GM12875 (cell line): Measurements from ENCODE around the gene WDR37.
A peak's percentile ranks its signal among the peaks of the same experiment; 100 is the strongest.

Source experiments
- H3K4me3 ChIP-seq: one replicate; pipeline ENCODE4 v1.5.1; 2011; ENCODE audit warnings: low read depth, low read length, control low read depth
- CTCF ChIP-seq: IDR thresholded peaks from 2 replicates; pipeline ENCODE4 v1.5.1; 2011; ENCODE audit warnings: low read depth, mild to moderate bottlenecking, control low read depth, inconsistent platforms, low read length, moderate library complexity, borderline replicate concordance; ENCODE audit not compliant: insufficient read depth

WDR37 gene

GRCh38 chr10:1138529-1138928 is 82.3 kb downstream of the WDR37 start:
- TF ChIP-seq CTCF = no peak
- H3K4me3 ChIP-seq = no peak overlapping the region

- H3K4me3 ChIP-seq = no peak overlapping the region
- TF ChIP-seq CTCF = no peak
Observed at GRCh38 chr10:1141261-1141660, 85.1 kb downstream of the WDR37 start.

GRCh38 chr10:1141701-1142100 is 85.5 kb downstream of the WDR37 start:
- no peak overlapping the region for H3K4me3 ChIP-seq
- TF ChIP-seq CTCF = no peak

DNA sequence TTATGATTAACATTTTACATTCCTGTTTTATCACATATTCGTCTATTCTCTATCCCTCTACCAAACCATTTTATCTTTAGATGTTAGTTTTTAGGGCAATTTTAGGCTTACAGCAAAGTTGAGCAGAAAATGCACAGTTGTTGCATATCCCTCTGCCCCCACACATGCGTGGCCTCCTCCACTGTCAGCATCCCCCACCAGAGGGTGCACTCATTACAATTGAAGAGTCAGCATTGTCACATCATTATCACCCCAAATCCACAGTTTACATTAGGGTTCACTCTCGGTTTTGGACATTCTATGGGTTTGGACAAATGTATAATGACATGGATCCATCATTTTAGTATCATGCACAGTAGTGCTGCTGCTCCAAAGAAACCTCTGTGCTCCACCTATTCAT is 86.4 kb downstream of the WDR37 start:
- peak; percentile 39; the same call in 1 of the 2 replicates for TF ChIP-seq CTCF
- no peak overlapping the region for H3K4me3 ChIP-seq

- H3K4me3 ChIP-seq = no peak overlapping the region
- no peak for TF ChIP-seq CTCF
Observed at GRCh38 chr10:1147810-1148209, 91.6 kb downstream of the WDR37 start.

DNA sequence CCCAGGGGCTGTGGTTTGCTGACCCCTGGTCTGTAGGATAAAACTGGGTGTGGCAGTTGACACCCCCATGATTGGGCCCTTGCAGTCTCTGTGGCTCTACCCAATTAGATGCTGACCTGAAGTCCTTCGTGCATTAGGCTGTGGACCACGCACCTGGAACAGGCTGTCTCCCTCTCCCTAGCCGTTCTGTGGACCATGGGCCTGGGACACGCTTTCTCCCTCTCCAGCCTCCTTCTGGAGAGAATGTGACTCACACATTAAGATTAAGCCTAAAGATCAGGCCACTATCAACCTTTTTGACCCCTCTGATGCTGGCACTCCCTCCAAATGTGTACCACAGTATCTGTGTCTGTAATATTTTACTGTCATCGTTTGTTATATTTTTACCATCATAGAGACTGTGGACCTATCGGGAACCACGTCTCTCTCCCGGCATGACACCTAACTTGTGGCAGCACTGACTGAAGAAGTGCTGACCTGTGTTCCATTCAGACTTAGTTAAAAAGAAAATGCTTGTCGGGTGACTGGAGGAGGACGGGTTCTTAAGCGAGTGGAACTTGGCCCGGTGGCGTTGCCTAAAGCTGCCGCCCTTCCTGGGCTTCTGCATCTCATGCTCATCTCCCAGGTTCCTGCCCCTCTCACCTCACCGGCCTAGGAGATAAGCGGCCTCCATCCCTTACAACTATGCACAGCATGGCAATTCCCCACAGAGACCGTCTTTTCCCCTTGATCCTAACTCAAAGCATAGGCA is 92.8 kb downstream of the WDR37 start:
- no peak for TF ChIP-seq CTCF

More for the DNA sequence above, 92.8 kb downstream of the WDR37 start:
- H3K4me3 ChIP-seq = no peak overlapping the region
